Measurements from ENCODE around the gene HOXC6. TPM values are rescaled to one million over a fixed set of nuclear protein-coding genes. Genes with fewer than 3 reads are reported as not detected.

The HOXC6 gene
- total RNA-seq, 1 experiment from 2014 or later, result 2.8 TPM

DNA sequence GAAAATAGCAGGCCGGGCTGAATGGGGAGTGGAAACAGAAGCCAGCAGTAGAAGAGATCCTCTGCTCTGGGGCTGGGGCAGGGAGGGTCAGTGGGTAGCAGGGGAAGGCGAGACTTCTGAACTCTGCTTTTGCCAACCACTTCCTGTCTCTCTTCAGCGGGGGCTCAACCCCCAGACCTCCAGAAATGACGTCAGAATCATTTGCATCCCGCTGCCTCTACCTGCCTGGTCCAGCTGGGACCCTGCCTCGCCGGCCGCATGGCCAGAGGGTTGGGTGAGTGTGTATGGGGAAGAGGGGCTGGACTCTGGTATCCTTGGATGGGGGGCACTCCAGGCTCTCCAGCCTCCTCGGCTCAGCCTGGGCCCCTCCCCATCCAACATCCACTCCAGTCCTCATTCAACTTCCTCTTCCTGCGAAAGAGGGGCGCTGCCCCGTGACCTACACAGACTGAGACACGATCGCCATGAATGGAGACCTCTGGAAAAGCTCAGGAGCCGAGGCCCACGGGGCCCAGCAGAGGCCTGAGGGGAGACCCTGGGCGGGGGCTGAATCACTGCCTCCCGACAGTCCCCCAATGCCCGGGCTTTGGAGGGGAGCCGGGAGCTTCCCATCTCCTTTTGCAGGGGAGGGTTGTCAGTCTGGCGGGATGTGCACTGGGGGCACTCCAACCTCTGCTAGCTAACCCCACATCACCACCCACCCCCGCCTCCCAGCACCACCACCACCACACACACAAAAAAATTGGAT, 24.9 kb downstream of the HOXC6 start:
- Histone ChIP-seq H3K4me1 (ENCODE audit: insufficient read depth, low read length) (peaks cover 17% of the 10 kb centered on the region), H3K4me3 (ENCODE audit: low read length) (no peak overlapping the region), H3F3A (ENCODE audit: low read length, unreplicated experiment) (no peaks in the 10 kb centered on the region), H3K36me3 (ENCODE audit: low read depth, low read length) (no peaks in the 10 kb centered on the region), H3K9ac (ENCODE audit: low read length) (no peak overlapping the region), H3K79me2 (ENCODE audit: low read length) (no peaks in the 10 kb centered on the region), H4K20me1 (ENCODE audit: low read length) (no peaks in the 10 kb centered on the region), H3K4me2 (ENCODE audit: low read length) (peak overlapping the region; percentile 82; the same call in 1 of the 2 replicates), H2AFZ (ENCODE audit: low read length) (peak overlapping the region; percentile 64; the same call in 1 of the 2 replicates), H3K9me3 (ENCODE audit: low read length) (no peaks in the 10 kb centered on the region), H3K27ac (ENCODE audit: low read length) (no peak overlapping the region), H3K27me3 (ENCODE audit: low read length) (peaks cover 8% of the 10 kb centered on the region; the same call in 1 of the 2 replicates), H3K9me2 (replicated peaks; ENCODE audit: low read length) (no peaks in the 10 kb centered on the region)
- no peak for DNase-seq
- BruUV-seq (replicated peaks), result no TSS peak
- CTCF ChIA-PET, result no interaction called here
- intact Hi-C loops (cut with micrococcal nuclease), result no loop called here
- POLR2A ChIA-PET (ENCODE audit: unreplicated experiment), result no interaction called here
- TF ChIP-seq EZH2phosphoT487 (IDR thresholded peaks at IDR 0.05; ENCODE audit: borderline replicate concordance, low read length), result no peak
- no peak for TF ChIP-seq CTCF (conservative IDR thresholded peaks at IDR 0.05; ENCODE audit: low read depth, low read length)
- no peak for TF ChIP-seq EZH2 (IDR thresholded peaks at IDR 0.05; ENCODE audit: low read length, unreplicated experiment)
- ATAC-seq, result no peak

- Histone ChIP-seq H3F3A (ENCODE audit: low read length, unreplicated experiment) (no peaks in the 10 kb centered on the region), H3K9me3 (ENCODE audit: low read length) (no peaks in the 10 kb centered on the region), H3K9ac (ENCODE audit: low read length) (no peak within 1 kb of the TSS), H3K79me2 (ENCODE audit: low read length) (no peaks in the 10 kb centered on the region), H3K4me2 (ENCODE audit: low read length) (peak within 1 kb of the TSS; percentile 82), H2AFZ (ENCODE audit: low read length) (peak within 1 kb of the TSS; percentile 64; the same call in 1 of the 2 replicates), H3K4me1 (ENCODE audit: insufficient read depth, low read length) (peaks cover 17% of the 10 kb centered on the region), H3K9me2 (replicated peaks; ENCODE audit: low read length) (no peaks in the 10 kb centered on the region), H3K27ac (ENCODE audit: low read length) (no peak within 1 kb of the TSS), H3K4me3 (ENCODE audit: low read length) (no peak within 1 kb of the TSS; the same call in 1 of the 2 replicates), H3K27me3 (ENCODE audit: low read length) (peaks cover 8% of the 10 kb centered on the region; the same call in 1 of the 2 replicates), H4K20me1 (ENCODE audit: low read length) (no peaks in the 10 kb centered on the region), H3K36me3 (ENCODE audit: low read depth, low read length) (no peaks in the 10 kb centered on the region)
- no TSS peak for BruUV-seq (replicated peaks)
- POLR2A ChIA-PET (ENCODE audit: unreplicated experiment), result no interaction called here
- DNase-seq (no peak), ATAC-seq (no peak)
- intact Hi-C loops (cut with micrococcal nuclease), result no loop called here
- no peak for TF ChIP-seq CTCF (conservative IDR thresholded peaks at IDR 0.05; ENCODE audit: low read depth, low read length)
- TF ChIP-seq EZH2phosphoT487 (IDR thresholded peaks at IDR 0.05; ENCODE audit: borderline replicate concordance, low read length), result no peak
- TF ChIP-seq EZH2 (IDR thresholded peaks at IDR 0.05; ENCODE audit: low read length, unreplicated experiment), result no peak
- CTCF ChIA-PET, result no interaction called here
Measured at GRCh38 chr12:54053751-54054741, 25.8 kb downstream of the HOXC6 start, which contains the start of gene HOXC4. HOXC4 (plus strand) TSS chr12:54053835; CDS start chr12:54053923, 88 bp downstream.

Data from PC-3 (cell line).